Measurements from ENCODE around the gene ALDH1A1. TPM values are rescaled to one million over a fixed set of nuclear protein-coding genes. Genes with fewer than 3 reads are reported as not detected.

ALDH1A1 gene
- total RNA-seq (under 1 TPM; 0.16 to 0.82 TPM), total RNA-seq (0 reads per million in 2 donors)

DNA sequence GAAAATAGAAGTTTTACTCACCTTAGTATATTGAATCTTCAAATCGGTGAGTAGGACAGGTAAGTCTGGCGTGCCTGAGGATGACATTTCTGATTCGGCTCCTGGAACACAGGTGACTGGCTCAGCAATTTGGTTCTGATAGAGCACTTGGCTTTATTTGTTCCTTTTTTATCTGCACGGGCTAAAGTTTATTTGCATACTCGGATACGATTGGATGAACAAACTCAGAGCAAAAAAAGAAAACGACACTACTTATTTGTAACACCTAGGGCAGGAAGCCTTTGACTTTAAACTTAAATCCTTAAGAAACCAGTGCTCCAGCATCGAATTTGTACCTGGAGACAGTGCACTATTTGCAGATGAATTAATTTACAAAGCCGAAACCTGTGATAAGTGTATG, at the start of gene ALDH1A1:
Gene ALDH1A1, minus strand, starts transcription at position 140 of the 400 bp plus-strand sequence. Its CDS starts 53 bp downstream, at position 87.
- peaks cover 3% of the 10 kb centered on the region for H3K36me3 Mint-ChIP-seq (ENCODE audit: low read depth)
- H3K27ac Mint-ChIP-seq, result no peak within 1 kb of the TSS
- peak within 1 kb of the TSS; percentile 36 for H3K4me3 Mint-ChIP-seq
- H3K9me3 ChIP-seq (ENCODE audit: control insufficient read depth, low read length, poor library complexity, severe bottlenecking), result no peaks in the 10 kb centered on the region
- DNase-seq (no peak), ATAC-seq (peak; percentile 40)
- peaks cover 34% of the 10 kb centered on the region for H3K27me3 Mint-ChIP-seq
- H3K4me1 Mint-ChIP-seq, result peaks cover 13% of the 10 kb centered on the region

DNA sequence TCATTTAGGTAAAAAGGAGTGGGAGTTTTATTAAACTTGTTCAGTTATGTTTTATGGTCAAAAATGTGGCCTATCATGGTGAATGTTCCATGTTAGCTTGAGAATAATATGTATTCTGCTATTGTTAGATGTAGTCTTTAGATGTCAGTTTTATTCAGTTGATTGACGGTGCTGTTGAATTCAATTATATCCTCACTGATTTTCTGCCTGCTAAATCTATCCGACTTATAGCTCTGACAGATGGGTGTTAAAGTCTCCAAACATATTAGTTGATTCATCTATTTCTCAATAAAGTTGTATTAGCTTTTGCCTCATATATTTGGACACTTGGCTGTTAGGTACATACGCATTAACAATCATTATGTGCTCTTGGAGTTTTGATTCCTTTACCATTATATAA, 49.0 kb upstream of the ALDH1A1 start:
- H3K27ac Mint-ChIP-seq, result no peak overlapping the region
- peaks cover 4% of the 10 kb centered on the region for H3K36me3 Mint-ChIP-seq (ENCODE audit: low read depth)
- H3K4me1 Mint-ChIP-seq, result peaks cover 6% of the 10 kb centered on the region
- H3K9me3 ChIP-seq (ENCODE audit: control insufficient read depth, low read length, poor library complexity, severe bottlenecking), result no peaks in the 10 kb centered on the region
- no peak overlapping the region for H3K4me3 Mint-ChIP-seq
- peaks cover 15% of the 10 kb centered on the region for H3K27me3 Mint-ChIP-seq
- DNase-seq (no peak), ATAC-seq (no peak)

DNA sequence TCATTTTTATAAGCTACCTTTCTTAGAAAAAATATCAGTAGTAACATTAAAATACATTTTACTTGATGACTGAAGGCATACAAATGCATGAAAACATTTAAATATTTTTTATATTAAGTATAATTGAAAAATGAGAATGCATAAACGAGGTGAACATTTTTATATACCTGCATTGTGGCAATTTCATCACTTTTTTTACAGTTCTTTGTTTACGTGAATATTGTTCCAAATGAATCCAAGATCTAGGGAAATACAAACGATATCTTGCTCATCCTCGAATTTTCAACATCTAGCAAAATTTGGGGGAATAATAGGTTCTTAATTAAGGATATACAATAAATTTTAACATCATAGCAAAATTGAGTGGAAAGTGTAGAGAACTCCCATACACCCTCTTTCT, 45.5 kb upstream of the ALDH1A1 start:
- no peak for DNase-seq
- Mint-ChIP-seq H3K4me3 (no peak overlapping the region), H3K27me3 (peaks cover 12% of the 10 kb centered on the region), H3K4me1 (peaks cover 12% of the 10 kb centered on the region), H3K36me3 (ENCODE audit: low read depth) (peaks cover 4% of the 10 kb centered on the region), H3K27ac (no peak overlapping the region)
- no peaks in the 10 kb centered on the region for H3K9me3 ChIP-seq (ENCODE audit: control insufficient read depth, low read length, poor library complexity, severe bottlenecking)
- ATAC-seq, result no peak

DNA sequence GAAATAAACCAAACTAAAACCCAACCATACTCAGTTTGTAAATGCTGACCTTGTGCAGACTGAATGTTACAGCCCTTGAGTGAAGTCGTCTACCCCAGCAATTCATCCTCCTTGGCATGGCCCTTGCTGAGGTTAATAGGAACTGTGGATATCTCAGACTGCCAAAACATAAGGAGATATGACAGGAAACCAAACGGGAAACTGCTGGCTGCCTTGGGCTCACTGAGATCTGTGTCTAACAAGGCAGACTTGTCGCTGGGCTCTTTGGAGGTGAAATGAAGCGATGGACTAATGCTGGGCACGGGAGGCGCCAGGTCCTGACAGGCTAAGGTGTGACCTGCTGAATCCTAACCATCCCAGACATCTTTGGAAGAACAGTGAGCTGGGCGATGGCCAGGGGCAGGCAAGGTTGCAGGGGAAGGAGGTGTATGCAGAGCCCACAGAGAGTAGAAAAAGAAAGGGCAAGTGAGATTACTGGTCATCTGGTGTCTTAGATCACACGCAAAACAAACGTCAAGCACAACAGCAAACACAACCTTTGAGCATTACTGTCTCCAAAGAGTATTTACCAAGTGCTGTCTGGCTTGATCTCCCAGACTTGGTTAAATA, 44.6 kb upstream of the ALDH1A1 start:
- Mint-ChIP-seq H3K4me3 (peak overlapping the region; percentile 21), H3K4me1 (peaks cover 12% of the 10 kb centered on the region), H3K27me3 (peaks cover 15% of the 10 kb centered on the region), H3K27ac (no peak overlapping the region), H3K36me3 (ENCODE audit: low read depth) (peaks cover 4% of the 10 kb centered on the region)
- DNase-seq (no peak), ATAC-seq (peak; percentile 23)
- H3K9me3 ChIP-seq (ENCODE audit: control insufficient read depth, low read length, poor library complexity, severe bottlenecking), result no peaks in the 10 kb centered on the region

DNA sequence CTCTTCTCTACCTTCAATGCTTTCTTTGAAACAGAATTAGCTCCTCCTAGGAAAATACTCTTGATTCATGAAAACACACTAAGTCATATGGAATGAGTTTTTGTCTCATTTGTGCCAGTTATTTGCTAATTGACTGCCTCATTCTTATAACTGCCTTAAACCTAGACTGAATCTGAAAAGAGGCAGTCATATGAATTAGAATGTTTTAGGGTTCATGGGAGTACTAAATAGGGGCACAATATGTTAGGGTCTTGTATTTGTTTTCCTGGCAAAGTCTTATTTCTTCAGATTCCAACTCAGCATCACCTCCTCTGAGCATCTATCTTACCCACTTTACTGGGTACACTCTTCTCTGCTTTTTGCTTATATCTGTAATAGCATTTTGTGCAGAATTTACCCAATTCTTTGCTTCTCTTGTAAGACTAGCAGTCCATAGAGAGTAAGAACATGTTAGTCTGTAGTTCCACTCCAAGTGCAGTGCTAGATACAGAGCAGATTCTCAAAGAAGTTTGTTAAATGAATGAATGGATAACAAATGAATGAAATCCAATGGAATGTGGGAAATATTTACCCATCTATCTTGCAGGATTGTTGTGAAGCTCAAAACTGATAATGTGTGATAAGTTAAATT, 43.9 kb upstream of the ALDH1A1 start:
- H3K4me3 Mint-ChIP-seq, result no peak overlapping the region
- H3K9me3 ChIP-seq (ENCODE audit: control insufficient read depth, low read length, poor library complexity, severe bottlenecking), result no peaks in the 10 kb centered on the region
- H3K27ac Mint-ChIP-seq, result no peak overlapping the region
- peaks cover 16% of the 10 kb centered on the region for H3K27me3 Mint-ChIP-seq
- H3K4me1 Mint-ChIP-seq, result peaks cover 12% of the 10 kb centered on the region
- peaks cover 4% of the 10 kb centered on the region for H3K36me3 Mint-ChIP-seq (ENCODE audit: low read depth)
- ATAC-seq, result no peak
- no peak for DNase-seq

DNA sequence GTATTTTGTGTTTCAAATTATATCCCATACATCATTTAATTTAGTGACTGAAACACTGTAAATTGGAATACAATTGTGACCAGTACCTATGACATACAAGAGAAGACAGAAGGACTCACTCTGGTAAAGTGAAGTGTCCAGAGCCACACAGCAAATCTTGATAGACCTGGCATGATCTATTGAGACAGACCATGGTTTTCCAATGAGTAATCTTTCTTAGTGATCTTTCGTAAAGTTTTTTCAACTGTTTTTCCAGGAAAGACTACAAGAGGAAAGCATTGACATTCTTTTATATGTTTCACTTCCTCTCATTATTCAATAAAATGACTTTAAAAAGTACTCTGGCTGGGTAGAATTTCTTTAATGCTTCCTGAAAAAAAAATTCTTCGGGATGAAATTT, 43.3 kb upstream of the ALDH1A1 start:
- no peaks in the 10 kb centered on the region for H3K9me3 ChIP-seq (ENCODE audit: control insufficient read depth, low read length, poor library complexity, severe bottlenecking)
- no peak for DNase-seq
- Mint-ChIP-seq H3K27me3 (peaks cover 16% of the 10 kb centered on the region), H3K36me3 (ENCODE audit: low read depth) (peaks cover 4% of the 10 kb centered on the region), H3K4me1 (peaks cover 12% of the 10 kb centered on the region), H3K27ac (no peak overlapping the region), H3K4me3 (no peak overlapping the region)
- ATAC-seq, result no peak

DNA sequence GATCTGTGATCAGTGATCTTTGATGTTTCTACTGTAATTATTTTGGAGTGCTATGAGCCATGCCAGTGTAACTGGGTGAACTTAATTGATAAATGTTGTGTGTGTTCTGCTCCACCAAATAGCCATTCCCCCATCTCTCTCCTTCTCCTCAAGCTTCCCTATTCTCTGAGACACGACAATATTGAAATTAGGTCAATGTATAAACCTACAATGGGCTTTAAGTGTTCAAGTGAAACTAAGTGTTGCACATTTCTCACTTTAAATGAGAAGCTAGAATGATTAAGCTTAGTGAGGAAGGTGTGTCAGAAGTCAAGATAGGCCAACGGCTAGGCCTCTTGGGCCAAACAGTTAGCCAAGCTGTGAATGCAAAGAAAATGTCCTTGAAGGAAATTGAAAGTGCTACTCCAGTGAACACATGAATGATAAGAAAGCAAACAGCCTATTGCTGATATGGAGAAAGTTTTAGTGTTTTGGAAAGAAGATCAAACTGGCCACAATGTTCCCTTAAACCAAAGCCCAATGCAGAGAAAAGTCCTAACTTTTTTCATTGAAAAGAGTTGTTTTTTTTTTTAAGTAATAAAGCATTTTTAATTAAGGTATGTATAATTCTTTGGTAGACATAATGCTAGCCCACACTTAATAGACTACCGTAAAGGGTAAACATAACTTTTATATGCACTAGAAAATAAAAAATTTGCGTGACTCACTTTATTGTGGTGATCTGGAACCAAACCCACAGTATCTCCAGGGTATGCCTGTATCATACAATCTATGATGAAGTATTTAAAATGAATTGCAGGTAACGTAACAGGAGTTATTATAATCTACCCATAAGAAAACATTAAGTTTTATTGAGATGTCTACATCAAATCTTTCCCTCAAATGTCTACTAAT, 42.5 kb upstream of the ALDH1A1 start:
- DNase-seq (no peak), ATAC-seq (no peak)
- Mint-ChIP-seq H3K27ac (no peak overlapping the region), H3K4me1 (peaks cover 12% of the 10 kb centered on the region), H3K27me3 (peaks cover 16% of the 10 kb centered on the region), H3K4me3 (no peak overlapping the region), H3K36me3 (ENCODE audit: low read depth) (peaks cover 4% of the 10 kb centered on the region)
- no peaks in the 10 kb centered on the region for H3K9me3 ChIP-seq (ENCODE audit: control insufficient read depth, low read length, poor library complexity, severe bottlenecking)

DNA sequence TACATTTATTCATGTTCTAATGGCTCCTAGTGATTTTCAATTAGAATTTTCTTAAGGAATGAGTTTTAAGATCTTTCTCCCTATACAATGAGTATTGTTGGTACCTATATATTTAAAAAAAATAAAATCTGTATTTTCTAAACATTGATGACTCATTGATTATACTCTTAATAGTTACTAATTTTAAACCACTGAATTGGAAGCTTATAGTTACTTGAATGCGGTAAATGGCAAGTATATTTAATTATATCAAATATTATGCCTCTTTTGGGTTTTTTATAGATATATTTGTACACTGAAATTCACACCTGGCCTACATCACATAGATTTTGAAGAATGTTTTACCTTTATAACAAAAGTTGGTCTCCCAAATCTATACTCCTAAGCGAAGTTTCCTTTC, 38.9 kb upstream of the ALDH1A1 start:
- Mint-ChIP-seq H3K27ac (no peak overlapping the region), H3K4me3 (no peak overlapping the region), H3K27me3 (peaks cover 12% of the 10 kb centered on the region), H3K36me3 (ENCODE audit: low read depth) (no peaks in the 10 kb centered on the region), H3K4me1 (peaks cover 6% of the 10 kb centered on the region)
- DNase-seq (no peak), ATAC-seq (no peak)
- no peaks in the 10 kb centered on the region for H3K9me3 ChIP-seq (ENCODE audit: control insufficient read depth, low read length, poor library complexity, severe bottlenecking)

DNA sequence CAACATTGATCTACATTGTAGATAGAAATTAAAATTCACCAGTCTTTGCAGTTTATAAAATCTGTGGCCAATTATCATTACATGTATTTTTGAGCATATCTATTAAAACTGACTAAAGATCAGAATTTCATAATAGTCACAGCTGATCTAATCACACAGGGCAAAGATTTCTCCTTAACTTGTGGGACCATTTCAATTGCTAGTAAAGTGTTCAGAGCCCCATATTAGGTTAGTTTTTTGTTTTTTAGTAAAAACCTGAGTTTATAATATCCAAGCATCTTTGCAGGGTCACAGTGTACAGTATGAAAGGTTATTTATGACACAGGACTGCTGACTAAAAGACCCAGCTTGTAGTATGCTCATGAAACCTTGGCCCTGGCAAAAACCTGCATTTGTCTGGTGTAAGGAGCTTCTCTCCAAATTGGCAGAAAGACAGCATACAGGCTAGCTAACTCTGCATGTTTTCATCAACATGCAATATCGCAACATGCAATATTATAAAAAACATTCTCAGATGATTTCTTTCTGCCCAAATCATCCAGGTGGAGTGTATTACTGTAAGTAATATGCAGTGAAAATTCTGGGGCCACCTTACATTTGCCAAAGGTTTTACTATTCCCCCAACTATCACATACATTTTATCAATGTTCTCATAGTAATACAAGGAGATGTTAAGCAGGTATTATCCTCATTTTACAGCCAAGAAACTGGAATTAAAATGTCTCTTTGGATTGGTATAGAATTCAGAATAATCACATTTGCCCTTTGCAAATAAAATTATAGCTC, 37.7 kb upstream of the ALDH1A1 start:
- no peaks in the 10 kb centered on the region for H3K9me3 ChIP-seq (ENCODE audit: control insufficient read depth, low read length, poor library complexity, severe bottlenecking)
- peaks cover 17% of the 10 kb centered on the region for H3K27me3 Mint-ChIP-seq
- H3K36me3 Mint-ChIP-seq (ENCODE audit: low read depth), result no peaks in the 10 kb centered on the region
- no peak overlapping the region for H3K27ac Mint-ChIP-seq
- no peak for DNase-seq
- H3K4me1 Mint-ChIP-seq, result peaks cover 6% of the 10 kb centered on the region
- H3K4me3 Mint-ChIP-seq, result no peak overlapping the region
- ATAC-seq, result no peak

DNA sequence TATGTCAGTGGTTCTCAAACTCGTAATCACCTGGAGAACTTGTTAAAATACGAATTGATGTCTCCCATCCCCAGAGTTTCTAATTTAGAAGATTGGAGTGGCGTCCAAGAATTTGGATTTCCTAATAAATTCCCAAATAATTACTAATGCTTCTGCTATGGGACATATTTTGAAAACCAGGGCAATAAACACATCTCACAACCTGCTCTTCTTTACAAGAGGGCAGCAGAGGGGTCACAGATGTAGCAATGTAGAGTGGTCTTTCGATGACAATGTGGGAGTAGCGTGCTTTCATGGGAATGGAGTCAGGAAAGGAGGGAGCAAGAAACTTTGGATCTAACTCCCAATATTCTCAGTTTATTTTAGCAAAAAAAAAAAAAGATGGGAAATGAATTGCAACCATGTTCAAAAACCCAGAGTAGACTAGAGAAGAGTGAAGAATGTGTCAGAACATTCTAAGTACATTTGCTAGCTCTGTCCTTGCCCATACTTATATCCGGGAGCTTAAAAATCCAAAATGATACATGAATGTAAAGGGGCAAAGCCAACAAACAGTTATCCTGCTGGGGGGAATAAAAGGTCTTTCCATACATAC, 33.8 kb upstream of the ALDH1A1 start:
- H3K36me3 Mint-ChIP-seq (ENCODE audit: low read depth), result no peaks in the 10 kb centered on the region
- H3K9me3 ChIP-seq (ENCODE audit: control insufficient read depth, low read length, poor library complexity, severe bottlenecking), result no peaks in the 10 kb centered on the region
- ATAC-seq (no peak), DNase-seq (no peak)
- H3K4me1 Mint-ChIP-seq, result no peaks in the 10 kb centered on the region
- peaks cover 12% of the 10 kb centered on the region for H3K27me3 Mint-ChIP-seq
- H3K4me3 Mint-ChIP-seq, result no peak overlapping the region
- no peak overlapping the region for H3K27ac Mint-ChIP-seq

DNA sequence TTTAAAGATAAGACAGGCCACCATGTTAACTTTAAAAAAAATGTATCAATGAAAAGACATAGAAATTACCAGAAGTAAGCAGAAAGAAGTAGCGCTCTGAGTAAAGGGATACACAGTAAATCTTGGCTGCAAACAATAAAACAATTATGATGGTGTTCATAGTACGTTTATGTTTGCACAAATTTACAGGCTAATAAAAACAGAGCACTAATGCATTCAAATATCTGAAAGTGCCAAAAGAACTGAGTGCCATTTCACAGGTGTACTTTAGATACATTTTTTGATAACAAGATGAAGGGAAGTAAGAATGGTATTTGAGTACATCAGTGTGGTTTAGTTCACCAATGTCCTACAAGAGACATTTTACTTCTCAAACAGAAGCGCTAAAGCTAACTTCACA, 32.9 kb upstream of the ALDH1A1 start:
- H3K4me1 Mint-ChIP-seq, result no peaks in the 10 kb centered on the region
- ATAC-seq, result no peak
- peaks cover 18% of the 10 kb centered on the region for H3K27me3 Mint-ChIP-seq
- no peak overlapping the region for H3K27ac Mint-ChIP-seq
- no peak for DNase-seq
- H3K9me3 ChIP-seq (ENCODE audit: control insufficient read depth, low read length, poor library complexity, severe bottlenecking), result no peaks in the 10 kb centered on the region
- no peaks in the 10 kb centered on the region for H3K36me3 Mint-ChIP-seq (ENCODE audit: low read depth)
- H3K4me3 Mint-ChIP-seq, result no peak overlapping the region

DNA sequence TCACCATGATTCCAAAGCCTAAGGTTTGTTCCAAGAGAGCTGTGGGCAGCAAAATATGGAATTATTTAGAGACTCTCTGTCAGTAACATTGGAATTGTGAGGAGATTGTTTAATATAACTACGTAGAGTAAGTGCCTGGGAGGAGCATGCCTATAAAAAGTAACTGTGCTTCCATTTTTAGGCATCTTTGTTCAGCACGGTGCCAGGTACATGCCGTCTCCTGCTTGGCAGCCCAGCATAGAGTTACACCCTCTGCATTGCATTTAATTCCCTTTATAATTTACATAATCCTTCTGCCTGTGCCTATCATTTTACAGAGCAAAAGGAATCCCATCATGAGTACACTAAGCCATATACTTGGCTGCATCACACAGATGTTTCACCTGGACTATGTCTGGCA, 32.1 kb upstream of the ALDH1A1 start:
- no peaks in the 10 kb centered on the region for H3K9me3 ChIP-seq (ENCODE audit: control insufficient read depth, low read length, poor library complexity, severe bottlenecking)
- Mint-ChIP-seq H3K36me3 (ENCODE audit: low read depth) (no peaks in the 10 kb centered on the region), H3K27ac (no peak overlapping the region), H3K4me3 (no peak overlapping the region), H3K4me1 (no peaks in the 10 kb centered on the region), H3K27me3 (peaks cover 23% of the 10 kb centered on the region)
- DNase-seq (no peak), ATAC-seq (no peak)
